HG02870 (cell line): Measurements from ENCODE around the gene NFE2L3.
"Not testable (repeated sequence)": the region's sequence is repeated elsewhere in the genome, so short reads cannot be mapped to it uniquely, and the experiment has no call there.

Source experiments
- ATAC-seq: cut with Tn5 transposase; IDR thresholded peaks from one replicate; pipeline ENCODE4 v1.9.1; 2021; ENCODE audit warnings: mild to moderate bottlenecking, moderate library complexity; ENCODE audit not compliant: unreplicated experiment

The NFE2L3 gene

GRCh38 chr7:26166684-26167266, 14.8 kb downstream of the NFE2L3 start:
- no peak for ATAC-seq

GRCh38 chr7:26167303-26167934, 15.4 kb downstream of the NFE2L3 start:
- no peak for ATAC-seq

- no peak for ATAC-seq
These were observed 16.5 kb downstream of the NFE2L3 start for GRCh38 chr7:26168458-26169023.

- ATAC-seq, result no peak
These were observed 17.3 kb downstream of the NFE2L3 start for GRCh38 chr7:26169271-26169670.

GRCh38 chr7:26170663-26171062, 18.7 kb downstream of the NFE2L3 start:
- ATAC-seq, result no peak

GRCh38 chr7:26171601-26172000, 19.6 kb downstream of the NFE2L3 start:
- no peak for ATAC-seq

- ATAC-seq, result no peak
These were observed 20.1 kb downstream of the NFE2L3 start for GRCh38 chr7:26172048-26172447.

- not testable (repeated sequence) for ATAC-seq
These were observed 23.9 kb downstream of the NFE2L3 start for GRCh38 chr7:26175903-26176302.

- ATAC-seq, result not testable (repeated sequence)
These were observed 24.7 kb downstream of the NFE2L3 start for GRCh38 chr7:26176696-26177095.

- ATAC-seq, result not testable (repeated sequence)
These were observed 25.3 kb downstream of the NFE2L3 start for GRCh38 chr7:26177269-26177668.

GRCh38 chr7:26178272-26178960, 26.4 kb downstream of the NFE2L3 start:
- ATAC-seq, result no peak

GRCh38 chr7:26179422-26179821, 27.4 kb downstream of the NFE2L3 start:
- ATAC-seq, result no peak

- no peak for ATAC-seq
These were observed 28.0 kb downstream of the NFE2L3 start for GRCh38 chr7:26179826-26180497.

- ATAC-seq, result no peak
These were observed 28.8 kb downstream of the NFE2L3 start for GRCh38 chr7:26180792-26181198.

GRCh38 chr7:26181474-26182227, 29.7 kb downstream of the NFE2L3 start:
- ATAC-seq, result no peak

- no peak for ATAC-seq
These were observed 30.3 kb downstream of the NFE2L3 start for GRCh38 chr7:26182283-26182682.

- no peak for ATAC-seq
These were observed 30.7 kb downstream of the NFE2L3 start for GRCh38 chr7:26182706-26183105.

- no peak for ATAC-seq
These were observed 31.7 kb downstream of the NFE2L3 start for GRCh38 chr7:26183545-26184280.

GRCh38 chr7:26184281-26185101, 32.5 kb downstream of the NFE2L3 start:
- not testable (repeated sequence) for ATAC-seq
